Measurements from ENCODE around the gene PNLIPRP2. TPM values are rescaled to one million over a fixed set of nuclear protein-coding genes. Genes with fewer than 3 reads are reported as not detected.

PNLIPRP2 gene
- total and polyA plus RNA-seq, 2 of the 8 experiments (the other 6 are each of a cell fraction or from before 2014, with no cell fraction given): 0.11 TPM; not detected in 1

- no peak for TF ChIP-seq RAD21 (IDR thresholded peaks at IDR 0.05 in 1 of 2, conservative IDR thresholded peaks at IDR 0.05 in 1 of 2; ENCODE audit: low read depth in 2 of 2, low read length in 2 of 2)
- no peak for TF ChIP-seq POLR2A (IDR thresholded peaks at IDR 0.05; ENCODE audit: control extremely low read depth in 1 of 2, low read depth in 2 of 2, low read length in 2 of 2)
- TF ChIP-seq KDM4A (IDR thresholded peaks at IDR 0.05; ENCODE audit: low read depth, low read length, severe bottlenecking): no peak
- TF ChIP-seq PHF8 (conservative IDR thresholded peaks at IDR 0.05; ENCODE audit: low read depth, low read length): no peak
Observed at GRCh38 chr10:116606061-116606483, 14.7 kb upstream of the PNLIPRP2 start (continued).
